NCI-H2227 (cell line): Measurements from ENCODE around the gene PHF13.
"Not testable (repeated sequence)": the region's sequence is repeated elsewhere in the genome, so short reads cannot be mapped to it uniquely, and the experiment has no call there.

Experiments
- DNase-seq: peaks from one replicate; lab custom pipeline; 2025; ENCODE audit not compliant: unreplicated experiment; lab: John Stamatoyannopoulos, UW

Gene PHF13

GRCh38 chr1:6627031-6627430, 13.5 kb downstream of the PHF13 start:
- DNase-seq = no peak

DNA sequence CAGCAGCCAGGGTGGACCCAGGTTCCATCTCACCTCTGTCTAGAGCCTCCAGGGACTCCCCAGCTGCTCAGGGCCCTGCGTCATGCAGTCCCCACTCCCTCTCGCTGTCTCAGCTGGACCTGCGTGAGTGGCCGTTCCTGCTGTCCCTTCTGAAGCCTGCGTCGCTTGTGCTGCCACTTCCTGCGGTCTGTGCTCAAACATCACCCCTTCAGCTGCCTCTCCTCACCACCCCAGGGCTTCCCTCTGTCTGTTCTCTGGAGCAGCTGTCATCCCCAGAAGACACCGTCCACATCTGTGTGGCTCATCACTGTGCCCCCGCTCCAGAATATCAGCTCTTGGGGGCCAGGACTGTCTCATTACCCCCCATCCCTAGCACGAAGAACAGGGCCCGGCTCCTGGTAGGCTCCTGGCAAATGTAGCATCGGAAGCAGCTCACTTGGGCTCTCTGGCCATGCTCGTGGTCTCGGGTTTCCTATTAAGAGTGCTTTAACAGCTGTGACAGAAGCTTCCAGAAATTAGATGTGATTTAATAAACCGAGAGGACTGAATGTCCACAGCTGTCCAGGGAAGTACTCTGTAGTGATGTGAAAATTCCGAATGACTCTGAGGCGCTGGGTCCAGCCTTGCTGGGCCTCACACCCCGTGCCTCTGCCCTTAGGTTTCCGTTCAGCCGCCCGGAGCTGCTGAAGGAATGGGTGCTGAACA, 14.5 kb downstream of the PHF13 start:
- DNase-seq = no peak

DNA sequence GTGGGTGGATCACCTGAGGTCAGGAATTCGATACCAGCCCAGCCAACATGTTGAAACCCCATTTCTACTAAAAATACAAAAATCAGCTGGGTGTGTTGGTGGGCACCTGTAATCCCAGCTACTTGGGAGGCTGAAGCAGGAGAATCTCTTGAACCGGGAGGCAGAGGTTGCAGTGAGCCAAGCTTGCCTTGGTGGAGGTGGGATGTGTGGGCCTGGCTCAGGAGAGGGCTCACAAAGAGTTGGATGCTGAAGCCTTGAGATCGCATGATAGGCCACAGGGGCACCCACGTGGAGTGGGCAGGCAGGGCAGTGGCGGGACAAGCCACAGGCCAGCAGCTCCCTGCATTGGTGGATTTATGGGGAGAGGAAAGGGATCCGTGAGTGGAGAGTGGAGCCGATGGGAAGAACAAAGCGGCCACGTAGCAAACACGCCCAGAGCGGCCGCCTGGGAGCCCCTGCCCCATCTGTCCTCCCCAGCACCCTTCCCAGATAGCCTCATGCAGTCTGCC, 15.5 kb downstream of the PHF13 start:
- DNase-seq = no peak

DNA sequence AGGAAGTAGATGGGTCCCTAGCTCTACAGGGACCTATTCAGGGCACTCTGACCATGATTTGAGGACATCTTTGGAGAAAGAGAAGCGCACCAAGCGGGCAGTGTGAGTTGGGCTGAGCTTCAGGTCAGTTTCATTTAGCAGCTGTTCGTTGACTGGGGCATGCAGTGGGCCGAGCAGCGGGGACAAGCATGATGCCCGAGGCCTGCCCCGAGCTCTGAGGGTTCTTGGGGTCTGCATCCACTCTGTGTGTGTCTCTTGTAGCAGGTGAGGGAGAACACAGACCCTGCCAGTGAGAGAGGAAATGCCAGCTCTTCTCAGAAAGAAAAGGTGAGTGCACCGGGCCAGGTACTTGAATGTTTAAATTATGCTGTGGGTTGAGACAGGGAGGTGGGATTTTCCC, 16.5 kb downstream of the PHF13 start:
- DNase-seq = no peak

- no peak for DNase-seq
Measured at GRCh38 chr1:6631058-6631457, 17.5 kb downstream of the PHF13 start.

DNA sequence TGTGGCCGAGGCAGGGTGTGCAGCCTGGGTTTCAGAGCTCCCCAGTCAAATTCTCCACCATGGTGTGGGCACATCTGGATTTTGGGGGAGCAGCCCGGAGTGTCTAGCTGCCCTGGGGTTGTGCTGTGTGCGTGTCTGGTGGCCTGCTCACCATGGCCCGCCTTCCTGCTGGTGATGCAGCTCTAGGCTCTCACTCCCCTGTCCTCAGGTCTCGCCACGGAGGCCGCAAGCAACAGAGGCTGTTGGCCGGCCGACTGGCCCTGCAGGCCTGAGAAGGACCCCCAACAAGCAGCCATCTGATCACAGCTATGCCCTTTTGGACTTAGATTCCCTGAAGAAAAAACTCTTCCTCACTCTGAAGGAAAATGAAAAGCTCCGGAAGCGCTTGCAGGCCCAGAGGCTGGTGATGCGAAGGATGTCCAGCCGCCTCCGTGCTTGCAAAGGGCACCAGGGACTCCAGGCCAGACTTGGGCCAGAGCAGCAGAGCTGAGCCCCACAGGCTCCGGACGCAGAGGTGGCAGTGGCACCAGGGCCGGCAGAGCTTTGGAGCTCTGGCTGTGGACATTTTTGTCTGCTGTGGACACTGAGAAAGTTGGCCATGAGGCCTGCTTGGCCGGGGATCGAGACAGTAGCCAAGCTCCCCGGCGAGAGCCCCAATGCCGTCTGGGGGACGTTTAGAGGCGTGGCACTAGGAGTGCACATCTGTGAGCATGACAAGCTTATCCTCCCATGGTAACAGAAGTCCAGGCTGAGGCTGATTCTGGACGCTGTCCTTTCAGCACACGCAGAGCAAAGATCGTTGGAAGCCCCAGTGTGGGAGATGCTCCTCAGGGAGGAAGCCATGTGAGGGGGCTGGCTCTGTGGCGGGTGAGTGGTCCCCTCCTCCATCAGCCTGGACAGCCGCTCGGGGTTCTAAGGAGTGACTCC, 19.3 kb downstream of the PHF13 start:
- no peak for DNase-seq

DNA sequence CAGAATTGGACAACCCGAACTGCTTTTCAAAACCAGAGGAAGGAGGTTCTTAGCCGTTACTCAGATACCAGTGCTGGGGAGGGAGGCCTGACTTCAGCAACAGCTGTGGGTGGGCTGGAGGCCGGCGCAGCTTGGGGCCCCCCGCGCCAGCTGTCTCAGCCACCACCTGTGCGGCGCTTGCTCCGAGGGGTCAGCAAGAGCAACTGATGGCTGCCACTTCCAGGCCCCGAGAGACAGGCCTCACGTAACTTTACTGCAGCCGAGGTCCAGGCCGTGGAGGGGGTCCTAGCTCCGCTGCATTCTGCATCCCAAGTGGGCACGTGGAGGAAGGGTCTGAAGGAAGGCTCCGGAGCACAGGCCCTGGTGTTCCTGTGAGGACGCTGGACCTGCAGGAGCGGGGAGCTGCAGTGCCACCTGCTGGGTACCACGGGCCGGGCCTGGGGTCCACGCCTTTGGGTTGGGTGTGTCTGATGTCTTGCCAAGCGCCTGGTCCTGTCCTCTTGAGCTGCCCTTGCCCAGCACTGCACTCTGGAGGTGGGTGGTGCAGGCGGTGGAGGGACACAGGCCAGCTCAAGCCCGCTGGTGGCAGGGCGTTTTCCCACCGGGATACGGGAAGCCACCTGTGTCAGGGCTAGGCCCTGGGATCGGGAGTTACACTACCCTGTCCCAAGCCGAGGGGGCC, 21.0 kb downstream of the PHF13 start:
- DNase-seq = peak; percentile 14

- no peak for DNase-seq
Measured at GRCh38 chr1:6635161-6635909, 21.8 kb downstream of the PHF13 start.

DNA sequence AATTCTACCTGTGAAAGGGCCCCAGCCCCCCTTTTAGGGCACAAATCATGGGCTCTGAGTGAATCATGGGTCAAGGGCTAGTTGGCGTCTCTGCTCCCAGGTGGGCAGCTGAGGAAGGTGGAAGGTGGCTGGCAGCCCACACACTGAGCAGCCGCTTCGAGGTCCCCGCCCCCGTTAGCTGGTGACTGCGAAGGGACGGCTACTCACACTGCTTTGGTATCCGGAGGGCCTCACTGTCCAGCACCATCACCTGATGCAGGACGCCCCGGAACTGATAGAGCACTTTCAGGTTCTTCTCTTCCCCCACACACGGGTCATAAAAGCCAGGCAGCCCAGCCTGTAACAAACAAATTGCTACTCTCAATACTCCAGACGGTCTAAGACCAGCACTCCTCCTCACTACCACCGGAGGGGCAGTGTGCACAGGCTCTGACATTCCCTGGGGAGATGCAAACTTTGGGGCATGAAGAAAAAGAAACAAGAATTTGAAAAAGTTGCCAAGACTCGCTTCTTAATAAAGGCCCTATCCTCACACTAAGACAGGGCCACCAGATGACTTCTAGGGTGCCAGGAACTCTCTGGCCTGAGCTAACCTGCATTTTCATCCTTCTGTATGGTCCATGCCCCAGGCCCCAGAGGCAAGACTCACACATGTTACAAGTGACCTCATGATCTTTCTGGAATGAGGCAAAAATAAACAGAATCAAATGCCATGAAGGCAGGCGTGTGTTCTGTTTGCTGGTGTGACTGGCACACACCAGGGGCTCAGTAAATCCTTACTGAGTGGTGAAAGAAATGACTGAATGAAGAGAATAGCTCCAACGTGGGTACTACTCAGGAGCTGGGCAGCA, 22.6 kb downstream of the PHF13 start:
- DNase-seq = no peak

- not testable (repeated sequence) for DNase-seq
Measured at GRCh38 chr1:6636778-6637177, 23.2 kb downstream of the PHF13 start.

GRCh38 chr1:6637770-6638169, 24.2 kb downstream of the PHF13 start:
- no peak for DNase-seq

DNA sequence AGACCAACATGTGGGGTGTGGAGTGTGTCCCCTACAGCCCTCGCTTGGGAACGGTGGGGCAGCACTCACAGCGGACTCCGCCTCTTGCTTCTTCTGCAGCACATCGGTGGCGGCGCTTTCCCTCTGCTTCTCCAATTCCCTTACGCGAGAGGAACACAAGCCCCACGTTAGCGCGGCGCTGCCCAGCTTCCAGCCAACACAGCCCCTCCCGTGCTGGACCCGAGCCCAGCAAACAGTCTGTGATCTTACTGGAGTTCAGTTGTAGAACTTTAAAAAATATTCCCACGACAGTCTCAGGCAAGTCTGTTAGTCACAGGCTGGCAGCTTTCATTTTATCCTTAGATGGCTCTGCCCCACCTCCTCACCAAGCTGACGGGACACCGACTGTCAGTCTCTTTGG, 24.7 kb downstream of the PHF13 start:
- DNase-seq = peak; percentile 35

DNA sequence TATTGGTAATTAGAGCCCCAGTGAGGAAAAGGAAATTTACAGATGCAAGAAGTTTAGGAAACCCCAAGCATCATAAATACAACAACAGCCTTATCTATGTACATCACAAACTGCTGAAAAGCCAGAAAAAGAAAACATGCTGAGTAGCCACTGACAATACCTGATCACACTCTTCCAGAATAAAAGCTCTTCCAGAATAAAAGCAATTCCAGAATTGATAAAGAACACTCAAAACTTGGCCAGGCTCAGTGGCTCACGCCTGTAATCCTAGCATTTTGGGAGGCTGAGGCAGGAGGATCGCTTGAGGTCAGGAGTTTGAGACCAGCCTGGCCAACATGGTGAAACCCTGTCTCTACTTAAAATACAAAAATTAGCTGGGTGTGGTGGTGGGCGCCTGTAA, 27.3 kb downstream of the PHF13 start:
- not testable (repeated sequence) for DNase-seq

DNA sequence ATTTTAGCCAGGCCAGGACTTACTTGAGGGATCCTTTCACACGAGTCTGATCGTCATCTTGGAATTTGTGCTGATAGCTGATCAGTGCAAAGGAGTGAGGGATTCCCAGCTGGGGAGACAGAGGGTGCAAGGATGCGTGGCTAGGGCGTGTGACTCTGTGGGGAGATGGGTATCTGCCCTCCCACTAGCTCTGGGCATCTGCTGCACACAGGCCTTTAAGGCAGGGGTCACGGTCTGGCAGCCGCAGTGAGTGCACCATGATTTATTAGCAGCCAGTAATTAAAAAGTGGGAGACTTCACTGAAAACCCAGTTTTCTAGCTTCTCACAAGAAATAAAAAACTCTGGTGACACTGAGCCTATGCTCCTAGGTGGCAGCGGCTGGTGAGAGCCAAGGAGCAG, 31.5 kb downstream of the PHF13 start:
- DNase-seq = no peak

- peak; percentile 75 for DNase-seq
Measured at GRCh38 chr1:6646499-6647148, 33.1 kb downstream of the PHF13 start.

DNA sequence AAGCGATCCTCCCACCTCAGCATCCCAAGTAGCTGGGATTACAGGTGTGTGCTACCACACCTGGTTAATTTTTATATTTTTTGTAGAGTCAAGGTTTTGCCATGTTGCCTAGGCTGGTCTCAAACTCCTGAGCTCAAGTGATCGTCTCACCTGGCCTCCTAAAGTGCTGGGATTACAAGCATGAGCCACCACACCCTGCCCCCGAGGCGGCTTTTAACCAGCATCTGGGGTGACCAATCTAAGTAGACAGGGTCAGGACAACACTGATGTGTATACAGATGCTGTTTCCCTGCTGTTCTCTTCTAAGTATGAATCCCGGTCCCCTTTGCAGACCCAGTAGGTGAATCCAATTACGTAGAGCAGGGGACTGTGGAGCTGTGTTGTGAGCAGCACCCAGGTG, 35.0 kb downstream of the PHF13 start:
- no peak for DNase-seq

GRCh38 chr1:6651909-6652308, 38.4 kb downstream of the PHF13 start:
- peak; percentile 50 for DNase-seq

DNA sequence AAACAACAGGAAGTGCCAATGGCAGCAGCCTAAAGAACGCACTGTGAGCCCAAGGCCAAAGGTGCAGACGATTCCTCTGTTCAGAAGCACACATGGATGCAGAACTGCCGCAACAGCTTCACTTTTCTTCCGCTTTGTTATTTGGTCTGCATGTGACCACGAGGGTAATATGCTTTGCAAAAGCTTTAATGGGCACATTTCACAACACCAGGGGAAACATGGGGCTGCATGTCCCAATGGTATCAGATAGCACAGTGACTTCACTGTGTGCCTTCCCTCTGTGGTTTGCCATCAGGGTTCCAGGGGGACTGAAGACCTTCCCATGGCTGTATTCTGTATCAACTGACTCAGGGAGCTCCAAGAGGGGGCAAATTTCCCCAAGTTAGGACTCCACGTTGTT, 39.5 kb downstream of the PHF13 start:
- no peak for DNase-seq
